ENCODE measurements around the gene EFS. TPM values are rescaled to one million over a fixed set of nuclear protein-coding genes. Genes with fewer than 3 reads are reported as not detected.

The EFS gene
- total and polyA plus RNA-seq, 9 donors, result 10.8 to 44.2 (median 29.2) TPM

GRCh38 chr14:23348297-23348655, 16.7 kb downstream of the EFS start:
- Histone ChIP-seq H3K36me3 (no peaks in the 10 kb centered on the region), H3K27me3 (no peaks in the 10 kb centered on the region), H3K4me1 (ENCODE audit: insufficient read depth) (peaks cover 4% of the 10 kb centered on the region), H3K27ac (no peak overlapping the region), H3K4me3 (no peak overlapping the region), H3K9me3 (no peaks in the 10 kb centered on the region)
- DNase-seq, result no peak
- intact Hi-C loops (cut with DNase I), result no loop called here
- WGBS, 3 donors, result 84 to 91% (median 88%) methylated on average over 6 of the region's 6 CpGs
- TF ChIP-seq POLR2A (IDR thresholded peaks at IDR 0.05), result no peak
- TF ChIP-seq EP300 (IDR thresholded peaks at IDR 0.05), result no peak
- TF ChIP-seq CTCF (IDR thresholded peaks at IDR 0.05), result no peak

DNA sequence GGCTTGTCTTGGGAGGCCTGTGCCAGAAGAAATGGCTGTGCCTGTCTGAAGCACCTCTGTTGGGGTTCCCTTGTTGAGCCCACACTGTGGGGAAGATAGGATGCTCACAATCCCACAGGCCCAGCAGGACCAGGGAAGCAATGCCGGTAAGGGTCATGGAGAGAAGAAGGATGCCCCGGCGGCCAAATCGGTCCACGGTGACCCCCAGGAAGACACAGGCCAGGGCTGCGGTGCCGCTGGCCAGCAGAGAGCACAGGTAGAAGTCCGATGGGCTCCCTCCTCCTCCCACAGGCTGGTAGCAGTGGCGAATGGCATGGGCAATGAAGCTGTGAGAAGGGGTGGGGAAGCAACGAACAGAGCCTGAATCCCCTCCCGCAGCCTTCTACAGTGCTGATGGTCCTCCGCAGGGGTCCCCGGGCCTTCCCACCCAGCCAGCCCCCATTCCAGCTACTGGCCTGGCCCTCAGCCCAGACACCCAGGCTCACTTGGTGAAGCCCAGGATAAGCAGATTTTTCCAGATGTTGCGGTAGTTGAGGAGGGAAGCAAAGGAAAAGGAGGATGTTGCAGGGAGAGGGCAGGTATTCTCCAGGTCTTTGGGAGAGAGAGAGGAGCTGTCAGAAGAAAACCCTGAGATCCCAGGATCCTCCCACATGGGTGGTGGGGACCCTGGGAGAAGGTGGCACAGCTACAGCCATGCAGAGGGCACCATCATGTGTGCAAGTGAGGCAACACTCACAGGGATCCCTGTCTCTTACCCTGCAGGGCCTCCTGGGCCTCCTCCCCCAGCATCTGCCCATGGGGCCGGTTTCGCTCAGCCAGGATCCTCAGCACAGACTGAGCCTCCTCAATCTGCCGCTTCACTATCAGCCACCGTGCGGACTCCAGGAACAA, 17.3 kb downstream of the EFS start:
- intact Hi-C loops (cut with DNase I), result no loop called here
- H3K27ac ChIP-seq, result no peak overlapping the region
- H3K36me3 ChIP-seq, result no peaks in the 10 kb centered on the region
- H3K27me3 ChIP-seq, result no peaks in the 10 kb centered on the region
- no peaks in the 10 kb centered on the region for H3K9me3 ChIP-seq
- whole genome bisulfite sequencing, 3 donors, result 91 to 93% (median 92%) methylated on average over 19 of the region's 19 CpGs
- peaks cover 4% of the 10 kb centered on the region for H3K4me1 ChIP-seq (ENCODE audit: insufficient read depth)
- no peak for DNase-seq
- H3K4me3 ChIP-seq, result no peak overlapping the region
- no peak for TF ChIP-seq CTCF (IDR thresholded peaks at IDR 0.05)
- no peak for TF ChIP-seq POLR2A (IDR thresholded peaks at IDR 0.05)
- no peak for TF ChIP-seq EP300 (IDR thresholded peaks at IDR 0.05)

- DNase-seq, result no peak
- WGBS, 3 donors, result 74 to 80% (median 76%) methylated on average over 21 to 27 of the region's 27 CpGs
- intact Hi-C loops (cut with DNase I), result no loop called here
Observed at GRCh38 chr14:23346693-23347405, 18.1 kb downstream of the EFS start.

More at GRCh38 chr14:23346693-23347405, 18.1 kb downstream of the EFS start:
- H3K9me3 ChIP-seq, result no peaks in the 10 kb centered on the region
- H3K27me3 ChIP-seq, result no peaks in the 10 kb centered on the region
- TF ChIP-seq EP300 (IDR thresholded peaks at IDR 0.05) (no peak), CTCF (IDR thresholded peaks at IDR 0.05) (no peak), POLR2A (IDR thresholded peaks at IDR 0.05) (no peak)
- H3K27ac ChIP-seq, result no peak overlapping the region
- H3K4me1 ChIP-seq (ENCODE audit: insufficient read depth), result peaks cover 2% of the 10 kb centered on the region
- no peak overlapping the region for H3K4me3 ChIP-seq
- H3K36me3 ChIP-seq, result no peaks in the 10 kb centered on the region

Data from ovary (tissue), 9 donors.